A204.1 (cell line): ENCODE results near the gene HSF5.

ENCODE experiments used
- FAIRE-seq: peaks from 2 replicates; lab custom pipeline; 2012; peaks lifted over from hg19 to GRCh38; lab: Jason Lieb, UNC

HSF5 gene

GRCh38 chr17:58476812-58477211, 11.4 kb downstream of the HSF5 start:
- FAIRE-seq: no peak

GRCh38 chr17:58475985-58476384, 12.2 kb downstream of the HSF5 start:
- no peak for FAIRE-seq

- FAIRE-seq: no peak
These were observed 17.9 kb downstream of the HSF5 start for GRCh38 chr17:58470356-58470755.

- FAIRE-seq: no peak
These were observed 19.3 kb downstream of the HSF5 start for GRCh38 chr17:58468944-58469343.

- FAIRE-seq: no peak
These were observed 32.7 kb downstream of the HSF5 start for GRCh38 chr17:58455491-58455890.

- FAIRE-seq: no peak
These were observed 35.5 kb downstream of the HSF5 start for GRCh38 chr17:58452738-58453137.

GRCh38 chr17:58447039-58447975, 40.9 kb downstream of the HSF5 start:
- FAIRE-seq: no peak

- FAIRE-seq: no peak
These were observed 42.1 kb downstream of the HSF5 start for GRCh38 chr17:58446086-58446485.

GRCh38 chr17:58436805-58437239, 51.4 kb downstream of the HSF5 start:
- FAIRE-seq: no peak

GRCh38 chr17:58436245-58436644, 52.0 kb downstream of the HSF5 start:
- no peak for FAIRE-seq

- FAIRE-seq: no peak
These were observed 55.2 kb downstream of the HSF5 start for GRCh38 chr17:58432806-58433573.

GRCh38 chr17:58427807-58428206, 60.4 kb downstream of the HSF5 start:
- FAIRE-seq: no peak

- no peak for FAIRE-seq
These were observed 66.5 kb downstream of the HSF5 start for GRCh38 chr17:58421711-58422110.

- no peak for FAIRE-seq
These were observed 67.4 kb downstream of the HSF5 start for GRCh38 chr17:58420827-58421226.

- FAIRE-seq: no peak
These were observed 70.7 kb downstream of the HSF5 start, which contains the start of gene RNF43 for GRCh38 chr17:58417300-58418092. Gene RNF43, minus strand, starts transcription at chr17:58417534. Its CDS starts 1,957 bp downstream, at chr17:58415577.

- FAIRE-seq: no peak
These were observed 71.3 kb downstream of the HSF5 start for GRCh38 chr17:58416937-58417299.

- no peak for FAIRE-seq
These were observed 71.8 kb downstream of the HSF5 start for GRCh38 chr17:58416396-58416795.

GRCh38 chr17:58415371-58416055, 72.7 kb downstream of the HSF5 start:
- no peak for FAIRE-seq

- FAIRE-seq: no peak
These were observed 73.6 kb downstream of the HSF5 start for GRCh38 chr17:58414596-58414997.

- FAIRE-seq: no peak
These were observed 74.5 kb downstream of the HSF5 start for GRCh38 chr17:58413684-58414083.

GRCh38 chr17:58412961-58413586, 75.1 kb downstream of the HSF5 start:
- no peak for FAIRE-seq
